HUES64 (cell line): ENCODE results near the gene GRHL1.

ENCODE experiments used
- H3K27ac ChIP-seq: 2 replicates; pipeline ENCODE4 v1.7.0; 2013; ENCODE audit warnings: low read depth, low read length, inconsistent platforms
- H3K27me3 ChIP-seq: 2 replicates; pipeline ENCODE4 v1.6.1; 2013; ENCODE audit warnings: mild to moderate bottlenecking, low read length; ENCODE audit not compliant: insufficient read depth
- H3K36me3 ChIP-seq: 2 replicates; pipeline ENCODE4 v1.6.1; 2013; ENCODE audit warnings: mild to moderate bottlenecking, low read length; ENCODE audit not compliant: insufficient read depth
- H3K4me1 ChIP-seq: 2 replicates; pipeline ENCODE4 v1.6.1; 2013; ENCODE audit warnings: mild to moderate bottlenecking, low read length, moderate library complexity; ENCODE audit not compliant: insufficient read depth
- H3K4me3 ChIP-seq: 2 replicates; pipeline ENCODE4 v1.5.1; 2013; ENCODE audit warnings: mild to moderate bottlenecking, low read length, moderate library complexity
- H3K9ac ChIP-seq: 2 replicates; pipeline ENCODE4 v1.6.1; 2013; ENCODE audit warnings: mild to moderate bottlenecking, low read depth, low read length
- H3K9me3 ChIP-seq: 2 replicates; pipeline ENCODE4 v1.6.1; 2013; ENCODE audit warnings: low read depth, low read length; ENCODE audit not compliant: insufficient read depth
- WGBS: fragments of 150-250, 120-280 bp; methylation state at CpG from one replicate; pipeline ENCODE4 v1.1.7; 2013; ENCODE audit warnings: missing lambda C conversion rate; 5-methylcytosine and 5-hydroxymethylcytosine counted together

GRHL1 gene

DNA sequence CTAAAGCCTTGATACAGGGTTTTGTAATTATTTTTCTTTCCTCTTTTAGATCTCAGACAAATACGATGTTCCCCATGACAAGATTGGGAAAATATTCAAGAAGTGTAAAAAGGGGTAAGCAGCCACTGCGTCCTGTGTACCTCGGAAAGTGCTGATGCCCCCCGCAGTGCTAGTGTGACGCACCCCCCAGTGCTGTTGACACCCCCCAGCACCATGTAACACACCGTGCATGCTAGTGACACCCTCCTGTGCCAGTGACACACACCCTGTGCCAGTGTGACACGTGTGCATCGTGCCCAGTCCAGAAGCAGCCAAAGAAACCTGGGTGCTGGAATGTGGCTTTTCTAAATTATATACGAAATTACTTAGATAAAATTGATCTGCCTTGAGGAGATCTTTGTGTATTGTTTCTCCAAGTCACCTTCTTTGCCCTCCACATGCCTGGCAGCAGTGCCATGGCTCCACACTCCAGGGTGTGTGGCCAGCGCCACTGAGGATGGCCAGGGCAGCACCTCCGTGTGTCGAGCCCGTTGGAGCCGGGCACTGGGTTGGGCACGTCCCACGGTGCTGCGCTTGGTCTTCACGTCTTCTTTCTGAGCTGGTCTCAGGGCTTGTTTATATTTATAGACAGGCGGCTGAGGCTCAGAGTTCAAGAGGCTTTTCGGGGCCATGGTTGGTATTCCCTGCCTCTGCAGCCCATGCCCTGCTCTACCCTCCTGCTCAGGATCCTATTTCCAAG is 47.6 kb downstream of the GRHL1 start:
- H3K9ac ChIP-seq = no peak overlapping the region
- peaks cover 7% of the 10 kb centered on the region for H3K4me1 ChIP-seq
- WGBS = 96% methylated on average over 20 of the region's 20 CpGs
- no peak overlapping the region for H3K27ac ChIP-seq
- no peaks in the 10 kb centered on the region for H3K27me3 ChIP-seq
- no peak overlapping the region for H3K4me3 ChIP-seq
- no peaks in the 10 kb centered on the region for H3K36me3 ChIP-seq
- no peaks in the 10 kb centered on the region for H3K9me3 ChIP-seq

- 88% methylated on average over 1 of the region's 1 CpG for WGBS
- Histone ChIP-seq H3K4me1 (peaks cover 7% of the 10 kb centered on the region), H3K36me3 (no peaks in the 10 kb centered on the region), H3K9me3 (no peaks in the 10 kb centered on the region), H3K27ac (no peak overlapping the region), H3K27me3 (no peaks in the 10 kb centered on the region), H3K9ac (no peak overlapping the region), H3K4me3 (no peak overlapping the region)
These were observed 48.2 kb downstream of the GRHL1 start for GRCh38 chr2:9999693-10000092.

DNA sequence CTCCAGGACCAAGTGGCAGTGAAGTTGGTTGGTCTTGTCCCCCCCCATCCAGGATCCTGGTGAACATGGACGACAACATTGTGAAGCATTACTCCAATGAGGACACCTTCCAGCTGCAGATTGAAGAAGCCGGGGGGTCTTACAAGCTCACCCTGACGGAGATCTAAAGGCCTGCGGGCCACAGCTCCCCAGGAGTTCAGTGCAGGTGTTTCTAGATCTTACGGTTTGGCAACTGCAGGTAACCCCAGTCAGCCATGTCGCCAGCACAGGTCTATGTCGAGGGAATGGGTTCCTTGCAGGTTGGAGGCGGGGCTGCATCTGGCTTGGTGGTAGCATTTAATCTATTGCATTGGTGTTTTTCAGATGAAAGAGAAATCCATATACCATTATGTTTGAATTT is 49.0 kb downstream of the GRHL1 start:
- 93% methylated on average over 8 of the region's 8 CpGs for WGBS
- H3K4me1 ChIP-seq = peaks cover 7% of the 10 kb centered on the region

GRCh38 chr2:10001586-10001985 is 50.1 kb downstream of the GRHL1 start:
- 85% methylated on average over 5 of the region's 5 CpGs for WGBS
- no peak overlapping the region for H3K9ac ChIP-seq
- peaks cover 7% of the 10 kb centered on the region for H3K4me1 ChIP-seq
- H3K27ac ChIP-seq = no peak overlapping the region
- no peaks in the 10 kb centered on the region for H3K36me3 ChIP-seq
- no peaks in the 10 kb centered on the region for H3K9me3 ChIP-seq
- H3K27me3 ChIP-seq = no peaks in the 10 kb centered on the region
- no peak overlapping the region for H3K4me3 ChIP-seq

More for the DNA sequence above, 49.0 kb downstream of the GRHL1 start:
- no peaks in the 10 kb centered on the region for H3K27me3 ChIP-seq
- H3K36me3 ChIP-seq = no peaks in the 10 kb centered on the region
- no peaks in the 10 kb centered on the region for H3K9me3 ChIP-seq
- H3K9ac ChIP-seq = no peak overlapping the region
- no peak overlapping the region for H3K4me3 ChIP-seq
- no peak overlapping the region for H3K27ac ChIP-seq

GRCh38 chr2:10002109-10002508 is 50.6 kb downstream of the GRHL1 start:
- no peak overlapping the region for H3K9ac ChIP-seq
- H3K4me1 ChIP-seq = peaks cover 7% of the 10 kb centered on the region
- no peaks in the 10 kb centered on the region for H3K9me3 ChIP-seq
- no peaks in the 10 kb centered on the region for H3K36me3 ChIP-seq
- no peak overlapping the region for H3K27ac ChIP-seq
- no peak overlapping the region for H3K4me3 ChIP-seq
- WGBS = 86% methylated on average over 5 of the region's 5 CpGs
- H3K27me3 ChIP-seq = no peaks in the 10 kb centered on the region

DNA sequence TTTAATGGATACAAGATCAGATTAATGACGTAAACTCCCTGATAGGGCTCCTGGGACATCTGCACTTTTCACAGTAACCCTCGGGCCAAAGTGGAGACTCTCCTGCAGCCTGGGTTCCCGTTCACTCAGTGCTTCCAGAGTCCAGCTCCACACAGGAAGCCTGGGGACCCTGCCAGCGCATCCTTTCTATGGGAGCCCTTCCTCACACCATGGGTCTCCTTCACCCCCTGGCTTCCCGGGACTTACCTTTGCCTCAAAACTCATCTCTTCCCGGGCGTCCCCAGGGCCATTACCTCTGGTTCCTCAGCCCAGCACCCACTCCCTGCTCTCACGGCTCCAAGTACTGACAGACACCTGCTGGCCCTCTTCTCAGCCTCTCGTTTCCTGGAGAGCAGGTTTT is 51.2 kb downstream of the GRHL1 start:
- no peak overlapping the region for H3K4me3 ChIP-seq
- no peaks in the 10 kb centered on the region for H3K27me3 ChIP-seq
- no peak overlapping the region for H3K27ac ChIP-seq
- H3K9ac ChIP-seq = no peak overlapping the region
- H3K9me3 ChIP-seq = no peaks in the 10 kb centered on the region
- WGBS = 94% methylated on average over 9 of the region's 9 CpGs
- no peaks in the 10 kb centered on the region for H3K36me3 ChIP-seq
- H3K4me1 ChIP-seq = peaks cover 7% of the 10 kb centered on the region

DNA sequence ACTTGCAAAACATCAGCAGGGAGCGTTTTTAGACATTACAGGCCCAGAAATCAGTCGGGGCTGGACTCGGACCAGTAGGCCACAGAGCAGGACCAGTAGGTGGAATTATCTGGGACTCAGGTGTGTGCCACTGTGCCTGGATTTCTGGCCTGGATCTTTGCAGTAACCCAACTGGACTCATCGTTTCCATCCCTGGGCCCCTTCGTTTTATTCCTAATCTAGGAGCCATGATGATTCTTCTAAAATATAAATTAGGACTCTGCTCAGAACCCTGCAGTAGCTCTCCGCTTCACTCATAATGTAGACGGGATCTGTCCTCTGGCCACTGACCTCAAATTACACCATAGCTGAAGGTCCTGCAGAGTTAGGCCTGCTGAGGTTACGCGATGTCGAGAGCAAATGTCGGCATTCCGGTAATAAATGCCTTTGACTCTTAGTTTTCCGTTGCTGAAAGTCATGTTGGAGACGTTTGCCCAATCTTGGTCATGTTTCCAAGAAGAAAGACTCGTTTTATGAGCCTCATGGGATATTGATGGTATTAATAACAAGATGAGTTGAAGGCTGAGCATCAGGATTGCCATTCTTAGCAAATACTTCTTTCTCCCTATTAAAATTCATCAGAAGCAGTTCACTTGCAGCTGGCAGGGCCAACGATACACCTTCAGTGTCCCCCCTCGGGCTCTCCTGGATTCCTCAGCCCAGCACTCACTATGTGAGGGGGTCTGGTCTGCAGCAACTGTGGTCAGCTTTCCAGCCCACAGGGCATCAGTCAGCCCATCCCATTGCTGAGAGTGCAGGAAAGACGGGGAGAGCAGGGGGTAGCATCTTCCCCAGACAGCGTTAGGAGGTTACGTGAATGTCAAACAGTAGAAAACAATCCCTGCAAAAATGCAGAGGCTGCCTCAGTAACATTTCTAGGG is 52.0 kb downstream of the GRHL1 start:
- no peak overlapping the region for H3K9ac ChIP-seq
- no peak overlapping the region for H3K27ac ChIP-seq
- no peak overlapping the region for H3K4me3 ChIP-seq
- H3K36me3 ChIP-seq = no peaks in the 10 kb centered on the region
- H3K4me1 ChIP-seq = peaks cover 7% of the 10 kb centered on the region
- no peaks in the 10 kb centered on the region for H3K9me3 ChIP-seq
- no peaks in the 10 kb centered on the region for H3K27me3 ChIP-seq
- 93% methylated on average over 20 of the region's 20 CpGs for WGBS

GRCh38 chr2:10004401-10004800 is 52.9 kb downstream of the GRHL1 start:
- H3K27me3 ChIP-seq = no peaks in the 10 kb centered on the region
- H3K9ac ChIP-seq = no peak overlapping the region
- no peaks in the 10 kb centered on the region for H3K36me3 ChIP-seq
- H3K4me3 ChIP-seq = no peak overlapping the region
- peaks cover 7% of the 10 kb centered on the region for H3K4me1 ChIP-seq
- no peak overlapping the region for H3K27ac ChIP-seq
- WGBS = 95% methylated on average over 2 of the region's 5 CpGs
- H3K9me3 ChIP-seq = no peaks in the 10 kb centered on the region

DNA sequence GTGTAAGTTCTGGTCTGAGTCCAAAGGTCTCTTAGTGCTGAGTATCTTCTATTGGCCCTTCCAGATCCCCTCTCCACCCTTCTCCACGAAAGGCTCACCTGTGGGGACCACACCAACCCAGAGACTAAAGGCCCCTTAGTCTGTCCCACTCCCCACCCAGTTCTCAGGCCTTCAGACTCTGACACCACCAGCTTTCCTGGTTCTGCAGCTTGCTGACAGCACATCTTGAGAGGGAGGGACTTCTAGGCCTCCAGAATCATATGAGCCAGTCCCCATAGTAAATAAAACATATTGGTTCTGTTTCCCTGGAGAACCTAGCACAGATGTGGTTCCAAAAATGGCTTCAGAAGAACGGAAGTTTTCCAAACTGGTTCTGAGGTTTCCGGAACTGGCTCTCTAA is 53.3 kb downstream of the GRHL1 start:
- Histone ChIP-seq H3K9me3 (no peaks in the 10 kb centered on the region), H3K27ac (no peak overlapping the region), H3K4me1 (peaks cover 7% of the 10 kb centered on the region), H3K4me3 (no peak overlapping the region), H3K36me3 (no peaks in the 10 kb centered on the region), H3K9ac (no peak overlapping the region), H3K27me3 (no peaks in the 10 kb centered on the region)
- WGBS = 67% methylated on average over 3 of the region's 3 CpGs

GRCh38 chr2:10005461-10006235 is 54.2 kb downstream of the GRHL1 start:
- Histone ChIP-seq H3K9ac (no peak overlapping the region), H3K27me3 (no peaks in the 10 kb centered on the region), H3K4me1 (peaks cover 7% of the 10 kb centered on the region), H3K36me3 (no peaks in the 10 kb centered on the region), H3K4me3 (no peak overlapping the region), H3K27ac (no peak overlapping the region), H3K9me3 (no peaks in the 10 kb centered on the region)
- 96% methylated on average over 17 of the region's 17 CpGs for WGBS
